Astrocyte (in vitro differentiated cells and primary cell): ENCODE results near the gene RAC2. TPM values are rescaled to one million over a fixed set of nuclear protein-coding genes. Genes with fewer than 3 reads are reported as not detected.
A peak's percentile ranks its signal among the peaks of the same experiment; 100 is the strongest.

ENCODE experiments used
- DNase-seq: peaks from one replicate; pipeline ENCODE4 v3.0.0-alpha.2; 2010; ENCODE audit warnings: low read depth
- FAIRE-seq: peaks from 2 replicates; lab custom pipeline; 2011; peaks lifted over from hg19 to GRCh38; lab: Jason Lieb, UNC
- H2AFZ ChIP-seq: 2 replicates; pipeline ENCODE4 v1.6.0; 2012; ENCODE audit warnings: low read depth, low read length, inconsistent platforms
- H3K27ac ChIP-seq: 2 replicates; pipeline ENCODE4 v1.5.1; 2011; ENCODE audit warnings: low read depth, low read length, inconsistent platforms
- H3K27me3 ChIP-seq: 2 replicates; pipeline ENCODE4 v1.6.0; 2011; ENCODE audit warnings: low read length, inconsistent platforms; ENCODE audit not compliant: insufficient read depth
- H3K36me3 ChIP-seq: 2 replicates; pipeline ENCODE4 v1.5.1; 2011; ENCODE audit warnings: low read length, inconsistent platforms; ENCODE audit not compliant: insufficient read depth
- H3K4me1 ChIP-seq: 2 replicates; pipeline ENCODE4 v1.5.1; 2011; ENCODE audit warnings: low read length, inconsistent platforms; ENCODE audit not compliant: insufficient read depth
- H3K4me2 ChIP-seq: 2 replicates; pipeline ENCODE4 v1.6.0; 2012; ENCODE audit warnings: low read length, inconsistent platforms
- H3K4me3 ChIP-seq: 2 replicates; pipeline ENCODE4 v1.5.1; 2011; ENCODE audit warnings: low read depth, mild to moderate bottlenecking, low read length, inconsistent platforms; ENCODE audit not compliant: insufficient read depth
- H3K79me2 ChIP-seq: 2 replicates; pipeline ENCODE4 v1.6.0; 2012; ENCODE audit warnings: mild to moderate bottlenecking, low read length, inconsistent platforms; ENCODE audit not compliant: insufficient read depth
- H3K9ac ChIP-seq: 2 replicates; pipeline ENCODE4 v1.6.0; 2012; ENCODE audit warnings: mild to moderate bottlenecking, low read length, inconsistent platforms
- H3K9me3 ChIP-seq: 2 replicates; pipeline ENCODE4 v1.5.1; 2012; ENCODE audit warnings: low read depth, mild to moderate bottlenecking, low read length, inconsistent platforms; ENCODE audit not compliant: insufficient read depth
- H4K20me1 ChIP-seq: 2 replicates; pipeline ENCODE4 v1.6.0; 2012; ENCODE audit warnings: low read length, inconsistent platforms; ENCODE audit not compliant: insufficient read depth
- H3K27ac Mint-ChIP-seq: one replicate; pipeline ENCODE4 v1.8.0; 2021; ENCODE audit warnings: mild to moderate bottlenecking, mixed read lengths; ENCODE audit not compliant: unreplicated experiment
- H3K27me3 Mint-ChIP-seq: one replicate; pipeline ENCODE4 v1.8.0; 2021; ENCODE audit warnings: low read depth, mixed read lengths; ENCODE audit not compliant: unreplicated experiment
- H3K36me3 Mint-ChIP-seq: one replicate; pipeline ENCODE4 v1.8.0; 2021; ENCODE audit warnings: low read depth, mixed read lengths; ENCODE audit not compliant: unreplicated experiment
- H3K4me1 Mint-ChIP-seq: one replicate; pipeline ENCODE4 v1.8.0; 2021; ENCODE audit warnings: low read depth, mixed read lengths; ENCODE audit not compliant: unreplicated experiment
- H3K4me3 Mint-ChIP-seq: one replicate; pipeline ENCODE4 v1.8.0; 2021; ENCODE audit warnings: mild to moderate bottlenecking, moderate library complexity, mixed read lengths; ENCODE audit not compliant: unreplicated experiment
- H3K9me3 Mint-ChIP-seq: one replicate; pipeline ENCODE4 v1.8.0; 2021; ENCODE audit warnings: mild to moderate bottlenecking, mixed read lengths; ENCODE audit not compliant: unreplicated experiment
- CTCF ChIP-seq: IDR thresholded peaks from 2 replicates; pipeline ENCODE4 v1.5.1; 2011; ENCODE audit warnings: low read depth, mild to moderate bottlenecking, inconsistent platforms, low read length, moderate library complexity; ENCODE audit not compliant: insufficient read depth
- EZH2 ChIP-seq: IDR thresholded peaks from 2 replicates; pipeline ENCODE4 v1.6.1; 2012; ENCODE audit warnings: mild to moderate bottlenecking, low read length, inconsistent platforms; ENCODE audit not compliant: insufficient read depth
- total RNA-seq: library from RNA; stranded (reverse); gene quantifications from 2 replicates; pipeline ENCODE4 v1.2.1, GENCODE V29; 2021

RAC2 gene
- total RNA-seq, 1 donor from 2014 or later = 0.61 TPM

DNA sequence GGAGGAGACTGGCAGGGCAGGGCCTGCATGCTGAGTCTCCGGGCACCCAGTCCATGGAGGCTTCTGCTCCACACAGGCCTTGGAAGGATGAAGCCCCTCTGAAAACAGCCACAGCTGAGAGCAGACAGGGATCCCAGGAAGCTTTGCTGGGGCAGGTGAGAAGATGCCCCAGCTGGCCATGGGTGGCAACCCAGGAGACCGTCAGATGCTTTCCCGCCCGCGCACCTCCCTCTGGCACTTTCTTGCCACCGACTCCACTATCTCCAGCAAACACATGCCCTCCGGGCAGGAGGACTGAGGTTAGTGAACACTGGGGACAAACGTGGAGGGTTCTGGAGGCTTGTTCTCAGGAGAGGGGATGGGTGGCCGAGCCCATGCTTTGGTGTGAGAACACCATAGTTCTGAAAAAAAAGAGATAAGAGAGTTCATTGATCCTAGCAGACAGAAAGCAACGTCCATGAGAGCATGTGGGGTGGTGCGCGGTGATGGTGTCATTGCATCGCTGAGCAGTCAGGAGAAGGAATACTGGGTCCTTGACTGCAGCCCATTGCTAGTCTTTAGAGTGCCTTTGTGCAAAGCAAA lies 58.3 kb downstream of the RAC2 start:
- Histone ChIP-seq H4K20me1 (no peaks in the 10 kb centered on the region), H3K4me1 (peaks cover 36% of the 10 kb centered on the region), H3K4me2 (no peak overlapping the region), H3K27me3 (no peaks in the 10 kb centered on the region), H3K36me3 (no peaks in the 10 kb centered on the region), H3K27ac (no peak overlapping the region), H3K9ac (no peak overlapping the region), H3K79me2 (no peaks in the 10 kb centered on the region), H3K9me3 (no peaks in the 10 kb centered on the region), H3K4me3 (no peak overlapping the region), H2AFZ (no peak overlapping the region)
- TF ChIP-seq EZH2 = no peak
- TF ChIP-seq CTCF = no peak
- Mint-ChIP-seq H3K36me3 (peaks cover 2% of the 10 kb centered on the region), H3K4me1 (peaks cover 21% of the 10 kb centered on the region), H3K9me3 (peaks cover 2% of the 10 kb centered on the region), H3K27ac (no peak overlapping the region), H3K4me3 (no peak overlapping the region), H3K27me3 (peaks cover 9% of the 10 kb centered on the region)
- DNase-seq = no peak
- no peak for FAIRE-seq

DNA sequence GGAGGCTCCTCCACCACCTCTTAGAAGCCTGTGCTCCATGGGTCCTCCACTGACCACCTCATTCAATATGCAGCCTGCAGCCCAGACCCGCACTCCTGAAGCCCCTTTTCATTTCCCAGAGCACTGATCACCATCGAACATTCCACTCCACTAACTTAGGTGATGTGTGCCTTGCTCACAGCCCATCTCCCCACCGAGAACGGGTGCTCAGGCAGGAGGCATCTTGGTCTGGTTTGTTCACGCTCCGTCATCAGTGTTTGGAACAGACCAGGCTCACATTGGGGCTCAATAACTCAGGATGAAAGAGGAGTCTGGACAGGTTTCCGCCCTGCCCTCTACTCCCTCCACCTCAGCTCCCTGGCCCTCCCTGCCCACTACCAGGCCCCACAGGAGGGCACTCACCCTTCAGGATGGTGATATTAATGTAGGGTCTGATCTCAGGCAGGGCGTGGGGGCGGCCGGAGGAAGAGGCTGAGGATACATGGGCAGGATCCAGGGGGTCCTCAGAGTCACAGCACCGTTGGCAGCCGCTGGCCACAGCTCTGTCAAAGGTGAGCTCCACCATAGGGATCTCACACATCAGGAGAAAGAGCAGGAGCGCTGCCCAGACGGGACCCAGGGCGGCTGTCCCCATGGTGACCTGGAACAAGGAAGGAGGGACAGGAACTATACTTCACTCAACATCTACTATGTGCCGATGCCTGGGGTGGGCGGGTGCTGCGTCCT lies 59.1 kb downstream of the RAC2 start:
- Mint-ChIP-seq H3K36me3 (peaks cover 2% of the 10 kb centered on the region), H3K4me1 (peaks cover 21% of the 10 kb centered on the region), H3K27ac (no peak overlapping the region), H3K9me3 (peaks cover 2% of the 10 kb centered on the region), H3K4me3 (peak overlapping the region; percentile 45), H3K27me3 (peaks cover 9% of the 10 kb centered on the region)
- Histone ChIP-seq H3K9ac (no peak overlapping the region), H3K4me1 (peaks cover 36% of the 10 kb centered on the region), H3K4me2 (no peak overlapping the region), H3K79me2 (no peaks in the 10 kb centered on the region), H3K27ac (no peak overlapping the region), H3K4me3 (no peak overlapping the region), H3K27me3 (no peaks in the 10 kb centered on the region), H3K36me3 (no peaks in the 10 kb centered on the region), H4K20me1 (no peaks in the 10 kb centered on the region), H3K9me3 (no peaks in the 10 kb centered on the region), H2AFZ (no peak overlapping the region)
- no peak for TF ChIP-seq CTCF
- TF ChIP-seq EZH2 = no peak
- FAIRE-seq = no peak
- DNase-seq = no peak

DNA sequence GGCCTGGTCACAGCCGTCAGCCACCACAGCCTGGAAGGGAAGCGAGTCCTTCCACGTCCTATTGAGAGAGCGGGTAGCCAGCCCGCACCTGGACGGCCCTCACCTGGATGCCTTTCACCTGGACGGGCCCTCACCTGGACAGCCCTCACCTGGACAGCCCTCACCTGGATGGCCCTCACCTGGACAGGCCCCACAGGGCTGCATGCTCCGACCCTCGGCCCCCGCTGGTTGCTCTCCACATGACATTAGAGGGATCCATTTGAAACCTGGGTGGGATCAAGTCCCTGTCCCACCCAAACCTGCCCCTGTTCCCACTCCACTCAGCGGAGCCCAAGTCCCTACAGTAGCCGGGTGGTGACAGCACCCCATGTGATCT lies 59.7 kb downstream of the RAC2 start:
- no peak for DNase-seq
- no peak overlapping the region for H3K27ac Mint-ChIP-seq
- H3K4me1 Mint-ChIP-seq = peaks cover 17% of the 10 kb centered on the region
- peaks cover 2% of the 10 kb centered on the region for H3K9me3 Mint-ChIP-seq
- FAIRE-seq = no peak
- Histone ChIP-seq H3K9ac (no peak overlapping the region), H3K27ac (no peak overlapping the region), H2AFZ (no peak overlapping the region), H3K27me3 (no peaks in the 10 kb centered on the region), H3K4me1 (peaks cover 30% of the 10 kb centered on the region), H4K20me1 (no peaks in the 10 kb centered on the region), H3K4me3 (no peak overlapping the region), H3K4me2 (no peak overlapping the region), H3K79me2 (no peaks in the 10 kb centered on the region), H3K9me3 (no peaks in the 10 kb centered on the region), H3K36me3 (no peaks in the 10 kb centered on the region)
- H3K36me3 Mint-ChIP-seq = peaks cover 2% of the 10 kb centered on the region
- TF ChIP-seq EZH2 (no peak), CTCF (no peak)
- no peak overlapping the region for H3K4me3 Mint-ChIP-seq
- peaks cover 13% of the 10 kb centered on the region for H3K27me3 Mint-ChIP-seq
